PC-9 (cell line): ENCODE results near the gene DNAJC30.

Source experiments
- CTCF ChIP-seq: fragments of 200-600 bp; sonication (generic); conservative IDR thresholded peaks from 2 replicates; pipeline ENCODE4 v1.6.1; 2017; ENCODE audit warnings: mixed run types, antibody characterized with exemption, mild to moderate bottlenecking, moderate library complexity
- EZH2 ChIP-seq: fragments of 200-600 bp; sonication (generic); IDR thresholded peaks from 2 replicates; pipeline ENCODE4 v1.8.0; 2017; ENCODE audit warnings: antibody characterized with exemption, low read depth

GRCh38 chr7:73732397-73732796, 49.1 kb upstream of the DNAJC30 start:
- TF ChIP-seq EZH2 = no peak
- TF ChIP-seq CTCF = no peak
